ENCODE measurements around the gene SMAD3. TPM values are rescaled to one million over a fixed set of nuclear protein-coding genes. Genes with fewer than 3 reads are reported as not detected.

The SMAD3 gene
- total RNA-seq, 1 experiment from 2014 or later = 82.5 TPM

DNA sequence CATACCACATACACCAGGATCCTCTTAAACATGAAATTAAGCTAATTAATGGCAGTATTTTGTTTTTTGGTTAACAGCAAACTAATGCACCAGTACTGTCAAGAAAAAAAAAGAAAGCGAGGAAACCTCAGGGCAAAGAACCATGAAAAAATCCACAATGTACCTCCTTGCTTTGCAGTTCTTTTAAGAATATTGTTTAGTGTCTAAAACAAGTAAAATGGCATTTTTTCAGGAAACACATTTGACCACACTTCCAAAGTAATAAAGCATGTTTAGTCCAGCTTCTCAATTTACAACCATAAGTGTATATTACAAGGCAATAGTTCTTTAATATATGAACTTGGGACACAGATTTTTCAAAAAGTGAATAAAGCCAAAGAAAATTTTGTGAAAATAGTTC, 162.4 kb downstream of the SMAD3 start:
- no peak for DNase-seq (ENCODE audit: low spot score)

DNA sequence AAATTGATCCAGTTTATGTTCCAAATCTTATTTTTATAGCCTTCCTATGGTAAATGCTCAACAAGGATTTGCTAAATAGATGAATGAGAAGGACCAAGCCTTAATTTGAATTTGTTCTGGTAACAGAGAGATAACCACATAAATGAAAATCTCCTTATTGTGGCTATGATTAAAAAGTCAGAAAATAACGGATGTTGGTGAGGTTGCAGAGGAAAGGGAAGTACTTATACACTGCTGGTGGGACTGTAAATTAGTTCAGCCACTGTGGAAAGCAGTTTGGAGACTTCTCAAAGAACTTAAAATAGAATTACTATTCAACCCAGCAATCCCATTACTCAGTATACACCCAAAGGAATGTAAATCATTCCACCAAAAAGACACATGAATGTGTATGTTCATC, 162.9 kb downstream of the SMAD3 start:
- DNase-seq (ENCODE audit: low spot score) = no peak

DNA sequence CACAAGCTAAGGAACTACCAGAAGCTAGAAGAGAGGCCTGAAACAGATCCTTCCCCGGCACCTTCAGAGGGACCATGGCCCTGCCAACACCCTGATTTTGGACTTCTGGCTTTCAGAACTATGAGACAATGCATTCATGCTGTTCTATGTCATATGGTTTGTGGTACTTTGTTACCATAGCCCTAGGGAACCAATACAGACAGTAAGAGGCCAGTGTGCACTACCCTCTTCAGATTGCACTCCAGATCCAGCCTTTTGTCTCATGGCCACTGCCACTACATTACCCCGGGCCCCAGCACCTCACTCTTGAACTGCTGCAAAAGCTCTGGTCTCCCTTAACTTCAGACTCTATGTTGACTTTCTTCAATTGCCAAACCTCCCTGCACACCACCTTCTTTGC, 165.1 kb downstream of the SMAD3 start:
- DNase-seq (ENCODE audit: low spot score) = no peak

DNA sequence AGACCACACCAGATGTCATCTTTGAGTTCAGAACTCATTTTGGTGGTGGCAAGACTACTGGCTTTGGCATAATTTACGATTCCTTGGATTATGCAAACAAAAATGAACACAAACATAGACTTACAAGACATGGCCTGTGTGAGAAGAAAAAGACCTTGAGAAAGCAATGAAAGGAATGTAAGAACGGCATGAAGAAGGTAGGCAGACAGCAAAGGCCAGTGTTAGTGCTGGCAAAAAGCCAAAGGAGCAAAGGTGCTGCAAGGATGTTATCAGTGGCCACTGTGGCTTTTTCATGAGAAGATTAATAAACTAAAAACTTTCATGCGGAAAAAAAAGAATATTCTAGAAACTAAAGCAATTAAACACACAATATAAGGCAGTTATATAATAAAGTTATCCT, 167.2 kb downstream of the SMAD3 start:
- DNase-seq (ENCODE audit: low spot score) = peak; percentile 38

DNA sequence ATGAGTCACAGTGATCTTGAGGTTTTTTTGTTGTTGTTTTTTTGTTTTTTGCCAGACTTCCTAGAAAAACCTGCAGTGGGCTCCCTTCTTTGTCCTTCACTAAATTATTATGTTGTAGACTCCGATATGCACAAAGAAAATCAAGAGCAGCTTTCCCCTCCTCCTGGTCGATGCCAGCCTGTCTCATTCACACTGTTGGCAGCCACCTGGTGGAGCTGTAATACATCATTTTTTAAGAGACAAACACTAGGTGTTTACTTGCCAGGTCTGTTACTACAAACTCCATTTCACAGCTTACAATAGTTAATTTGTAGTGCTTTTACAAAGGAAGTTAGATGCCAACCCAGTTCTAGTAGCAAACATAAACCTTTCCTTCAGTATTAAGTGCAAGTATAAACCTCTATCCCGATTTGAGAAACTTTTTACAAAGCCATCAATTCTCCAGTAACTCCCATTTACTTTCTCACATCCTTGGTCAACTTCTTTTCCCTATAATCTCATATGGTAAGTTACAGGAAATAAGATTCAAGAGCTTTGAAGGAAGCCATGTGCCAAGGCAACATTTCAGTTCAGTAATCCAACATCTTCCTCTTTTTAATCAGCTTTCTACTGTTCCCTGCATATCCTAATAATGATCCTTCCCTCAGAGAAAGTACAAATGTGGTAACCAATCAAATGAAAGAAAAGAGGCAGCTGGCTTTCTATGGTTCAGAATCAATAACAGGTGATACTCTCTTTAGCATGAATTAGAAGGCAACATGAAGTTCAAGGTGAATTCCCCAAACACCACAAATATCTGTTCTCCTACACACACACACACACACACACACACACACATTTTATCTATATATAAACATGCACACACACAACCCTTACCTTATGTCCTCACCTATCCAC, 175.1 kb downstream of the SMAD3 start:
- peak; percentile 63 for DNase-seq (ENCODE audit: low spot score)

DNA sequence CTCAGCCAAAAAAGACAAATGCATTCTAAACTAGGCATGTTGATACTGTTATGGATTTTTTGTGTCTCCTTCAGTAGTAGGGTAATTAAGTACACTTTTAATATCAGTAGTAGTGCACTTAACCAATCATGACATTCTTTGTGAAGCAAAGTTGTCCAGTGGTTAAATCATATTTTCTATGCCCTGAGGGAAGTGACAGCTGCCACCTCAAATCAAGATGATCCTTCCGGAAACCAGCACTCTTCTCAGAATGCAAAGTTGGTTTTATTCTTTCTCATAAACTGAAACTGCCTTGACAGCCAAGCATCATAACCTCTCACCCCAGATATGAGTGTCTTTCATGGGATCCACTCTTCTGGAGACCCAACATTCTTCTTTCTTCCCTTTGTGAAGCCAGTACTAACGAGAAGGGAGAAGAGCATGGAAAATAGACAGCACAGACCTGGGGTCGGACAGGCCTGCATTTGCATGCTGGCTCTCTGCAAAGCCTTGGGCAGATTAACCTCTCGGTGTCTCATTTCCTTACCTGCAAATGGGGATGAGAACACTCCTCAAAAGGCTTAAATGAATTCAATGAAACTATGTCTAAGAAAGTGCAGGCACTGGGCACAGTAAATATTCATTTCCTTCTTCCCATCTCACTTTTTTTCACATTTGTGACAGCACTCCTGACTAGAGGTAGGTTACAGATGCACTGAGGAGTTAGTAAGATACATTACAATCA, 175.9 kb downstream of the SMAD3 start:
- no peak for DNase-seq (ENCODE audit: low spot score)

DNA sequence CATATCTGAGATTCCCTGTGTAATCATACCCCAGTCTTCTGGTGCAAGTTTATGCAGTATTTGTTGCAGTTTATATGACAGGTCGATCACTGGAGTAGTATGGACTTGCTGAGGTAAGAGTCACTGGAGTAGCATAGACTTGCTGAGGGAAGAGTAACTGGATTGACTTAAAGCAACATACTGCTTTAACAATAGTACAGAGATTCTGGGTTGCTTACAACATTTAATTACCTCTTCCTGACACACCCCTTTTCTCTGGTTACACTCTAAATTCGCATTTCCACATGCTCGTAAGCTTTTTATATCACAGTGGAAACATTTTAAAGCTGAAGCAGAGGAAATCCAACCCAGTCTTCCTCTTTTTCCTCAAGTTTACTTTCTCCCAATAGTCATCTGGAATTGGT, 177.3 kb downstream of the SMAD3 start:
- DNase-seq (ENCODE audit: low spot score) = no peak

Other genes with a start within 250 kb of the SMAD3 start
- 42.0 and 43.8 TPM in 2 replicates for gene AAGAB, start 189.1 kb downstream of the SMAD3 start, total RNA-seq (2014; rRNA removed; shearing (Covaris generic))
- 1.9 and 2.6 TPM in 2 replicates for gene IQCH, start 189.2 kb downstream of the SMAD3 start, total RNA-seq (2014; rRNA removed; shearing (Covaris generic))

All from HT-29 (cell line).